Activated T-helper 9 cell treated with anti-CD3 and anti-CD28 coated beads, Interleukin-2, amount 50 U/mL, for 16 hours (primary cell): ENCODE results near the gene CA6.
"Not testable (repeated sequence)": the region's sequence is repeated elsewhere in the genome, so short reads cannot be mapped to it uniquely, and the experiment has no call there.

ENCODE experiments used
- DNase-seq: peaks from one replicate; pipeline ENCODE4 v3.0.0-alpha.2; 2020; ENCODE audit warnings: low read depth

Gene CA6

GRCh38 chr1:8969937-8970336, 24.3 kb downstream of the CA6 start:
- DNase-seq, result no peak

- no peak for DNase-seq
Measured at GRCh38 chr1:8970870-8971337, 25.2 kb downstream of the CA6 start.

- DNase-seq, result no peak
Measured at GRCh38 chr1:8974551-8974950, 28.9 kb downstream of the CA6 start.

- DNase-seq, result no peak
Measured at GRCh38 chr1:8976338-8976737, 30.7 kb downstream of the CA6 start.

GRCh38 chr1:8976896-8977450, 31.3 kb downstream of the CA6 start:
- DNase-seq, result no peak

DNA sequence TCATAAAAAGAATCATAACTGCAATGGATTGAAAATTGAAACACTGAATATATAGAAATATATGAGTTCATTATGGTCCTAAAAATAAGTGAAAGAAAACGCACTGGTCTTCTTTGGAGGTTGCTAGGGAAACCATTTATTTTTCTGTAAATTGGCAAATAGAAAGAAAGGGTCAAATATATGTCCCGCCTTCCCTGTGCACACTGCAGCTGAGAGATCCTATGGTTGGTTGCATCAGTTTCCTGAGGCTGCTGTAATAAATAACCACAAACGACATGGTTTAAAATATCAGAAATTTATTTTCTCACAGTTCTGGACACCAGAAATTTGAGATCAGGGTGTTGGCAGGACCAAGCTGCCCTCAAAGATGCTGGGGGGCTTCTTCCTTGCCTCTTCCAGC, 35.0 kb downstream of the CA6 start:
- DNase-seq, result no peak

- DNase-seq, result no peak
Measured at GRCh38 chr1:8981169-8981568, 35.5 kb downstream of the CA6 start.

- no peak for DNase-seq
Measured at GRCh38 chr1:8984203-8984602, 38.5 kb downstream of the CA6 start.

DNA sequence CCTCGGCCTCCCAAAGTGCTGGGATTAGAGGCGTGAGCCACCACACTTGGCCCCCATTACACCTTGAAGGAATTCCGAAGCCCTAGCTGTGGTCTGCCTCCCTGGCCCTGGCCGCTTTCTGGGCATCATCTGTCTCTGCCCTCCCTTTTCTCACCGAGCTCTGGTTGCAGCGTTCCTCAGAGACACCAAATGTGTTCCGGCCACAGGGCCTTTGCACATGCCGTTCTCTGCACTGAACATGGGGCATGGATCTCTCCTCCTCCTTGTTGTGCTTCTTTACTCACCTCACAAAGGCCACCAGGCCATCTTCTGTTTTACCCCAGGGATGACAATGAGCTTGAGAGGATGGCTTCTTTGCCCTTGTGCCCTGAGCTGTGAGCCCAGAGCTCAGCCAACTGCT, 39.3 kb downstream of the CA6 start:
- DNase-seq, result no peak

GRCh38 chr1:8985915-8986813, 40.5 kb downstream of the CA6 start:
- no peak for DNase-seq

DNA sequence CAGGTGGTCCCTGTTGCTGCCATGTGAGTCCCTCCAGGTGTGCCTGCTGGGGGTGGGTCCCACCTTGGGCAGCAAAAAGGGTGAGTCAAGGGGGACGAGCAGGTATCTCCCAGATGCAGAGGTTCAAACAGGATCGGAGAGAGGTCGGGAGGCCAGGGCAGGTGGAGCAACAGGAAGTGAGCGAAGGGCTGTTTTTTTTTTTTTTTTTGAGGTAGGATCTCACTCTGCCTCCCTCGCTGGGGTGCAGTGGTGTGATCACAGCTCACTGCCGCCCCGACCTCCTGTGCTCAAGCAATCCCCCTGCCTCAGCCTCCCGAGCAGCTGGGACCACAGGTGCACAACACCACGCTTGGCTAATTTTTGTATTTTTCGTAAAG, 41.1 kb downstream of the CA6 start:
- no peak for DNase-seq

- DNase-seq, result peak; percentile 56
Measured at GRCh38 chr1:8987881-8988617, 42.4 kb downstream of the CA6 start.

DNA sequence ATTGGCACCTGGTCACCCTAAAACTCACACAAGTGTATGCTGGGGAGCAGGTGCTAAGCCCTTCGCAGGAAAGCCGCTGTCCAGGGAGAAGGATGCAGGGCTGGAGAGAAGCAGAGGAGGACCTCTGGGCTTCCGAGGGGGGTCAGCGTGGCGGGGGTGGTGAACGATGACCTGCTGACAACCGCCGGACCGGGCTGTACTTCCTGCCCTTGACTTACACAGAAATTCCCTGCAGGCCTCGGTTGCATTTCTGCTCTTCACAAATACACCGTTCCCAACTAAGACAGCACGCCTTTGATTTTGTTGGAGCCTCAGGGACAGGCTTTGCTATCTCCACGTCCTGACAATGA, 42.9 kb downstream of the CA6 start:
- DNase-seq, result no peak

DNA sequence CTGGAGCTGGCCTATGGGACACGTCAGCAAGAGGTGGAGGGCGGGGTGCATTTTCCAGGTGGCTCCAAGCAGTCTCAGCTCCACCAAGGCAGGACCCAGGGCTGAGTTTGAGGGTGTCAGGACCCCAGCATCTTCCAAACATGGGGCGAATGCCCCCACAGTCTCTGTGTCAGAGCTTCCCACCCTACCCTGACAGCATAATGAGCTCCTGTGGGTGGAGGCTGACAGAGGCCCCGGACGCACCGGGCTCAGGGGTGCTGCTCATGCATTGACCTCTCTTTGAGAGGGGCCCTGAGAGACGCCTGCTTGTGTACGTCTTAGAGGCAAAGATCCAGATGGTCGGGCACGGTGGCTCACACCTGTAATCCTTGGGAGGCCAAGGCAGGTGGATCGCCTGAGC, 43.4 kb downstream of the CA6 start:
- no peak for DNase-seq

- DNase-seq, result no peak
Measured at GRCh38 chr1:8989821-8990220, 44.2 kb downstream of the CA6 start.

DNA sequence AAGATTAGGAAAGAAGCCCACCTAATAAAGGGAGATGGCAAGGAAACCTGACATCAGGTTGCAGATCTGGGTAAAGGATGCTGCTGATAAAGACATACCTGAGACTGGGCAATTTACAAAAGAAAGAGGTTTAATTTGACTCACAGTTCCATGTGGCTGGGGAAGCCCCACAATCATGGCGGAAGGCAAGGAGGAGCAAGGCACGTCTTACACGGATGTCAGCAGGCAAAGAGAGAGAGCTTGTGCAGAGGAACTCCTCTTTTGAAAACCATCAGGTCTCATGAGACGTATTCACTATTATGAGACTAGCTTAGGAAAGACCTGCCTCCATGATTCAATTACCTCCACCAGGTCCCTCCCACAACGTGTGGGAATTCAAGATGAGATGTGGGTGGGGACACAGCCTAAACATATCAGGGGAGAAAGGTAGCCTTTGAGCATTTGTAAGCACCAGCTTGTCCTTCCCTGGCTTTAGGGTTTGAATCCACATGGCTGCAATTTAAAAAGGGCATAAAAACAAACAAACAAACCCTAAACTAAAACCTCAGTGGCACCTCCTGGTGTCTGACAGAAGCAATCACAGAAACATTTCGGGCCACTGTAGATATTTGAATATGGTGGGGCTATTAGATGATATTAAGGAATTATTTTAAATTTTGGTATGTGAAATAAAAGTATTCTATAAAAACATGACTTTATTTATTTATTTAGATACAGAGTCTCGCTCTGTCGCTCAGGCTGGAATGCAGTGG, 47.4 kb downstream of the CA6 start:
- no peak for DNase-seq

DNA sequence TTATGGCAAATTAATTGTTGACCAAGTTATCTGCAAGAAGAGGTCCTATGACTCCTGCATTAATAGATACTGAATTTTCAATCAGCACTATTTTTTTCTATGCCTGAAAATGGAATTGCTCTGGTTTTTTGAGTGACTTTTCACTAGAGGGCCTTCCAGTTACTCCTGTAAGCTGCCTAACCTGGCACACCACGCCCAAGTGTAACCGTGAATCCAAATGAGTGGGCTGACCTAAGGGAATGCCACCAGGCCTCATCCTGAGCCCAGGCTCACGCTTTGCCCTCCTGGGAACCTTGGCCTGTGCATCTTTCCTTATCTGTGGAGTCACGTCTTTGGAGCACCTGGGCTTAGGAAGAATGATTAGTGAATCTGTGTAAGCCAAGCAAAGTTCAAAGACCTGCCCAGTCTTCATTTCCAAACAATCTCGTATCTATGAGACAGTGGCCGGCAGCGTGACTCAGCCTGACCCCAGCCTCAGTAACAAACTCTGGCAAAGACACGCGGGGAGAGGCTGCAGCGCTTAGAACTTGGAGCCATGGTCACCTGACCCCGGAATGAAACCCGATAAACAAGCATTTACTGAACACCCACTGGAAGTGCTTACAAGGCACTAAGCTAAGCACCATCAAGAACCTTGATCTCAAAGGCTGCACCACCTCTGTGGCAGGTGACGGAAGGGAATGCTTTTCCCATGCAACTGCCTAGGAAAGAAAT, 48.5 kb downstream of the CA6 start:
- DNase-seq, result not testable (repeated sequence)

DNA sequence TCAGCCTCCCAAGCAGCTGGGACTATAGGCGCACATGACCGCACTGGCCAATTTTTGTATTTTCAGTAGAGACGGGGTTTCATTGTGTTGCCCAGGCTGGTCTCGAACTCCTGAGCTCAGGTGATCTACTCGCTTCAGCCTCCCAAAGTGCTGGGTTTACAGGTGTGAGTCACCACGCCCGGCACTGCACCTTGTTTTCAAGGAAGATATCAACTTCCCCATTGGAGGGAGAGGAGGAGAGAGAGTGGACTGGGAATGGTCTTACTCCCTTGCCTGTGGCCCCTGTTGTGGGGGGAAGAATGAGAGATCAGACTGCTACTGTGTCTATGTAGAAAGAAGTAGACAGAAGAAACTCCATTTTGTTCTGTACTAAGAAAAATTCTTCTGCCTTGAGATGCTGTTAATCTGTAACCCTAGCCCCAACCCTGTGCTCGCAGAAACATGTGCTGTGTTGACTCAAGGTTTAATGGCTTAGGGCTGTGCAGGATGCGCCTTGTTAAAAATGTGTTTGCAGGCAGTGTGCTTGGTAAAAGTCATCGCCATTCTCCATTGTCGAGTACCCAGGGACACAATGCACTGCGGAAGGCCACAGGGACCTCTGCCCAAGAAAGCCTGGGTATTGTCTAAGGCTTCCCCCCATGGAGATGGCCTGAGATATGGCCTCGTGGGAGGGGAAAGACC, 56.0 kb downstream of the CA6 start:
- not testable (repeated sequence) for DNase-seq

DNA sequence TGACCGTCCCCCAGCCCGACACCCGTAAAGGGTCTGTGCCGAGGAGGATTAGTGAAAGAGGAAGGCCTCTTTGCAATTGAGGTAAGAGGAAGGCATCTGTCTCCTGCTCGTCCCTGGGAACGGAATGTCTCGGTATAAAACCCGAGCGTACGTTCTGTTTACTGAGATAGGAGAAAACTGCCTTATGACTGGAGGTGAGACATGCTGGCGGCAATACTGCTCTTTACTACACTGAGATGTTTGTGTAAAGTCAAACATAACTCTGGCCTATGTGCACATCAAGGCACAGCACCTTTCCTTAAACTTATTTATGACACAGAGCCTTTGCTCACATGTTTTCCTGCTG, 56.5 kb downstream of the CA6 start:
- not testable (repeated sequence) for DNase-seq

DNA sequence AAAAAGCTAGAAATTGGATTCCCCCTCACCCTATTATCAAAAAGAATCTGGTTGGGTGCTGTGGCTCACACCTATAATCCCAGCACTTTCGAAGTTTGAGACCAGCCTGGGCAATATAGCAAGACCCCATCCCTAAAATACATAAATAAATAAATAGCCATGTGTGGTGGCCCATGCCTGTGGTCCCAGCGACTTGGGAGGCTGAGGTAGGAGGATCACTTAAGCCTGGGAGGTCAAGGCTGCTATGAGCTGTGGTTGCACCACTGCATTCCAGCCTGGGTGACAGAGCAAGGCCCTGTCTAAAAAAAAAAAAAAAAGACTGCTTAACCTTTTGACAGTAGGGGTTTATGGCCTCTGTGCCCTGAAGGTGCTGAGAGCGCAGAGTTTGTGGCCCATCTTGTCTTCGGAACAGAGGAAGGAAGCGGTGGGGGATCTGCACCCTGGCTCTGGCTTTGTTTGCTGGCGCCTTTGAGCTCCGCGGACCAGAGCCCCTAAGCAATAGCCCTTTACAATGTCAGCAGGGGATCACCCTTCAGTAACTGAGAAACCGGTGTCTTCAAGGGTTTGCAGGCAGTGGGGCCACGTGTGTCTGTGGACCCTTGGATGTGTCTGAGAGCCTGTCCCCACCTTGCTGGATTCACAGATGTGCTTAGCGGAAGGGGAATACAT, 58.5 kb downstream of the CA6 start:
- DNase-seq, result no peak
